ENCODE data around the gene HOXB9.

HOXB9 gene

GRCh38 chr17:48639136-48639535 is 13.0 kb upstream of the HOXB9 start:
- DNase-seq = no peak

- DNase-seq = no peak
These were observed 11.4 kb upstream of the HOXB9 start for GRCh38 chr17:48637323-48638260.

- DNase-seq = peak; percentile 30 to 64
These were observed 10.2 kb upstream of the HOXB9 start for GRCh38 chr17:48636177-48637018.

- DNase-seq = no peak
These were observed 8.5 kb upstream of the HOXB9 start for GRCh38 chr17:48634493-48635208.

GRCh38 chr17:48633266-48633677 is 7.1 kb upstream of the HOXB9 start:
- no peak for DNase-seq

GRCh38 chr17:48632579-48633265 is 6.6 kb upstream of the HOXB9 start:
- DNase-seq = no peak

GRCh38 chr17:48631693-48632578 is 5.8 kb upstream of the HOXB9 start:
- DNase-seq = no peak

GRCh38 chr17:48630925-48631692 is 5.0 kb upstream of the HOXB9 start:
- no peak for DNase-seq

GRCh38 chr17:48630009-48630924 is 4.1 kb upstream of the HOXB9 start:
- DNase-seq = no peak

GRCh38 chr17:48629411-48629759 is 3.2 kb upstream of the HOXB9 start:
- DNase-seq = no peak

GRCh38 chr17:48628649-48629410 is 2.7 kb upstream of the HOXB9 start:
- DNase-seq = peak; percentile 17 to 33

- no peak for DNase-seq
These were observed 1.7 kb upstream of the HOXB9 start for GRCh38 chr17:48627623-48628521.

GRCh38 chr17:48627118-48627597 is 1.0 kb upstream of the HOXB9 start:
- DNase-seq = no peak

GRCh38 chr17:48625495-48626244 is 488 bp downstream of the HOXB9 start:
- no peak for DNase-seq

GRCh38 chr17:48624544-48625494 is 1.3 kb downstream of the HOXB9 start:
- DNase-seq = no peak
